Left ventricle myocardium inferior (tissue), 1 donor: ENCODE data around the gene KIAA0513. TPM values are rescaled to one million over a fixed set of nuclear protein-coding genes. Genes with fewer than 3 reads are reported as not detected.
A peak's percentile ranks its signal among the peaks of the same experiment; 100 is the strongest.

Source experiments
- DNase-seq: peaks from one replicate; pipeline ENCODE4 v3.0.0-alpha.2; 2020
- H3K27ac ChIP-seq: fragments of 200-600 bp; replicated peaks from 2 replicates; pipeline ENCODE4 v1.8.0; 2021
- H3K27me3 ChIP-seq: fragments of 200-600 bp; 2 replicates; pipeline ENCODE4 v1.8.0; 2021; ENCODE audit warnings: low read depth
- H3K36me3 ChIP-seq: fragments of 200-600 bp; 2 replicates; pipeline ENCODE4 v1.8.0; 2021
- H3K4me1 ChIP-seq: fragments of 200-600 bp; 2 replicates; pipeline ENCODE4 v1.8.0; 2021
- H3K4me3 ChIP-seq: fragments of 200-600 bp; 2 replicates; pipeline ENCODE4 v1.8.0; 2021; ENCODE audit warnings: mild to moderate bottlenecking, moderate library complexity
- H3K9me3 ChIP-seq: fragments of 200-600 bp; replicated peaks from 2 replicates; pipeline ENCODE4 v1.8.0; 2021
- CTCF ChIP-seq: fragments of 200-600 bp; IDR thresholded peaks from 2 replicates; pipeline ENCODE4 v1.8.0; 2021; ENCODE audit warnings: antibody characterized with exemption, mild to moderate bottlenecking, borderline replicate concordance
- intact Hi-C: fragments of 100-400 bp; cut with micrococcal nuclease; formaldehyde crosslinking; loops from one replicate; pipeline ENCODE4 v1.11.0; 2022
- total RNA-seq: library from RNA; stranded (reverse); fragmentation: NEBNext Ultra II Directional; extraction: Animal tissue kit (Norgen Biotek cat#: 25700); gene quantifications from one replicate; pipeline ENCODE4 v1.2.1, GENCODE V29; 2021
- donor health status: DM: no; HTN: yes; CAD: no; lungs with severe emphysema.

KIAA0513 gene
- total RNA-seq, 1 donor from 2014 or later: 10.0 TPM

- Histone ChIP-seq H3K36me3 (no peaks in the 10 kb centered on the region), H3K4me3 (no peak overlapping the region), H3K27me3 (no peaks in the 10 kb centered on the region), H3K27ac (no peak overlapping the region), H3K9me3 (peaks cover 4% of the 10 kb centered on the region), H3K4me1 (peaks cover 70% of the 10 kb centered on the region)
- TF ChIP-seq CTCF: no peak
- DNase-seq: no peak
- intact Hi-C loops: no loop called here
Observed at GRCh38 chr16:85140455-85141012, 112.9 kb downstream of the KIAA0513 start.

DNA sequence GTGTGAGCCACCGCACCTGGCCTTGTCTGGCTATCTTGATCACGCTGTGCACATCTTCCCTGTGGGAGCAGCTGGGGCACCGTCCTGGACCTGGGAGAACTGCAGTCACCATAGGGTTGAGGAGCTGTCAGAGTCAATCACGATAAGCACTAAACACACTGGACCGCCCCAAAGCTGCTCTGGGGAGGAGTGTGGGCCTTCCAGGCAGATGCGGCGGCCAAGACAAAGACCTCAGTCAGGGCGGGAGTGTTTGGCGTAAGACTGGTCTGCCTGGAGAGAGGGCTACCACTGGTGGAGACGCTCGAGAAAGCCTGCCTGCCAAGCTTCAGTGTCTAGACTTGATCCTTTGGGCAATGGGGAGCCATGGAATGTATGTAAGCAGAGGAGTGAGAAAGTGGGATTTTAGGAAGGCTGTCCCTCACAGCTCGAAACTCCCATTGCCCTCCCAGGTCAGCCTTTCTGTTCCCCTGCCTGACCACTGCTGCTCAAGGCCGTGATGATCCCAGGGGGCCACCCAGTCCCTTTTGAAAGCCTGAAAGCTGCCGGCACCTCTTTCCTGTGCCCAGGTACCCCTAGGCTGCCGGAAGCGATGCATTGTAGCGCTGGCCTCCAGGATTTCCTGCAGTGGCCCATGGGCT lies 114.0 kb downstream of the KIAA0513 start:
- intact Hi-C loops: no loop called here
- Histone ChIP-seq H3K4me1 (peaks cover 70% of the 10 kb centered on the region), H3K4me3 (no peak overlapping the region), H3K27ac (peak overlapping the region; percentile 30), H3K36me3 (no peaks in the 10 kb centered on the region), H3K27me3 (no peaks in the 10 kb centered on the region), H3K9me3 (peaks cover 4% of the 10 kb centered on the region)
- no peak for TF ChIP-seq CTCF
- DNase-seq: no peak

GRCh38 chr16:85142129-85142513 lies 114.5 kb downstream of the KIAA0513 start:
- no peaks in the 10 kb centered on the region for H3K36me3 ChIP-seq
- intact Hi-C loops: no loop called here
- no peak for TF ChIP-seq CTCF
- H3K27me3 ChIP-seq: no peaks in the 10 kb centered on the region
- peaks cover 4% of the 10 kb centered on the region for H3K9me3 ChIP-seq
- H3K27ac ChIP-seq: peak overlapping the region; percentile 30
- peaks cover 70% of the 10 kb centered on the region for H3K4me1 ChIP-seq
- DNase-seq: no peak
- H3K4me3 ChIP-seq: no peak overlapping the region

GRCh38 chr16:85142771-85143211 lies 115.2 kb downstream of the KIAA0513 start:
- intact Hi-C loops: no loop called here
- Histone ChIP-seq H3K36me3 (no peaks in the 10 kb centered on the region), H3K4me1 (peaks cover 70% of the 10 kb centered on the region), H3K9me3 (peaks cover 4% of the 10 kb centered on the region), H3K4me3 (no peak overlapping the region), H3K27me3 (no peaks in the 10 kb centered on the region), H3K27ac (peak overlapping the region; percentile 30)
- DNase-seq: no peak
- no peak for TF ChIP-seq CTCF

Other genes starting within 250 kb of the KIAA0513 start
- 12.8 TPM for gene CRISPLD2, start 207.8 kb upstream of the KIAA0513 start, total RNA-seq
- 36.8 TPM for gene ZDHHC7, start 16.3 kb upstream of the KIAA0513 start, total RNA-seq
- not detected for gene CIBAR2, start 84.7 kb downstream of the KIAA0513 start, total RNA-seq